ENCODE results near the gene MTR.
"Not testable (repeated sequence)": the region's sequence is repeated elsewhere in the genome, so short reads cannot be mapped to it uniquely, and the experiment has no call there.

The MTR gene

GRCh38 chr1:236896716-236897115, 101.6 kb downstream of the MTR start:
- H3K4me3 ChIP-seq (ENCODE audit: low read length): no peak overlapping the region
- no peak for TF ChIP-seq CTCF (IDR thresholded peaks at IDR 0.05; ENCODE audit: insufficient read depth, low read depth, low read length, missing control alignments)

GRCh38 chr1:236904892-236905741, 110.0 kb downstream of the MTR start:
- H3K4me3 ChIP-seq (ENCODE audit: low read length): no peak overlapping the region
- no peak for TF ChIP-seq CTCF (IDR thresholded peaks at IDR 0.05; ENCODE audit: insufficient read depth, low read depth, low read length, missing control alignments)
- peak; percentile 93 for DNase-seq (ENCODE audit: low read depth)

More at GRCh38 chr1:236896716-236897115, 101.6 kb downstream of the MTR start:
- no peak for DNase-seq (ENCODE audit: low read depth)

GRCh38 chr1:236907205-236907604, 112.1 kb downstream of the MTR start:
- H3K4me3 ChIP-seq (ENCODE audit: low read length): no peak overlapping the region
- no peak for DNase-seq (ENCODE audit: low read depth)
- no peak for TF ChIP-seq CTCF (IDR thresholded peaks at IDR 0.05; ENCODE audit: insufficient read depth, low read depth, low read length, missing control alignments)

GRCh38 chr1:236908669-236909068, 113.6 kb downstream of the MTR start:
- H3K4me3 ChIP-seq (ENCODE audit: low read length): no peak overlapping the region
- DNase-seq (ENCODE audit: low read depth): no peak
- TF ChIP-seq CTCF (IDR thresholded peaks at IDR 0.05; ENCODE audit: insufficient read depth, low read depth, low read length, missing control alignments): no peak

- H3K4me3 ChIP-seq (ENCODE audit: low read length); DNase-seq (ENCODE audit: low read depth): not testable (repeated sequence)
Measured at GRCh38 chr1:236911047-236911446, 116.0 kb downstream of the MTR start.

- no peak for TF ChIP-seq CTCF (IDR thresholded peaks at IDR 0.05; ENCODE audit: insufficient read depth, low read depth, low read length, missing control alignments)
- H3K4me3 ChIP-seq (ENCODE audit: low read length): no peak overlapping the region
- peak; percentile 36 for DNase-seq (ENCODE audit: low read depth)
Measured at GRCh38 chr1:236913371-236914037, 118.4 kb downstream of the MTR start.

- no peak for TF ChIP-seq CTCF (IDR thresholded peaks at IDR 0.05; ENCODE audit: insufficient read depth, low read depth, low read length, missing control alignments)
- no peak overlapping the region for H3K4me3 ChIP-seq (ENCODE audit: low read length)
- no peak for DNase-seq (ENCODE audit: low read depth)
Measured at GRCh38 chr1:236914375-236914774, 119.3 kb downstream of the MTR start.

Data from epithelial cell of esophagus (primary cell).